ENCODE results near the gene AP2B1. TPM values are rescaled to one million over a fixed set of nuclear protein-coding genes. Genes with fewer than 3 reads are reported as not detected.

AP2B1 gene
- total RNA-seq, 2 experiments from 2014 or later: 161 to 172 TPM

- Mint-ChIP-seq H3K36me3 (ENCODE audit: low read depth) (no peaks in the 10 kb centered on the region), H3K27me3 (ENCODE audit: low read depth) (no peaks in the 10 kb centered on the region), H3K9me3 (ENCODE audit: insufficient read depth) (no peaks in the 10 kb centered on the region), H3K4me3 (no peak overlapping the region), H3K4me1 (ENCODE audit: low read depth) (peaks cover 17% of the 10 kb centered on the region), H3K27ac (no peak overlapping the region)
- DNase-seq (no peak), ATAC-seq (no peak)
- ChIA-PET POLR2A (interaction anchor here (0.9 to 3.6 kb wide), 2 partner anchors 43 kb away, joined by 3 to 34 read pairs; partner anchors contain the start of gene TAF15), CTCF (interaction anchor here (0.6 to 11.6 kb wide), 11 partner anchors 9 to 1033 kb away, joined by 3 to 415 read pairs (median 3); partner anchors contain the start of genes MMP28 and TAF15)
These were observed 179.4 kb downstream of the AP2B1 start for GRCh38 chr17:35766489-35766877.

- H3K27me3 Mint-ChIP-seq (ENCODE audit: low read depth): no peaks in the 10 kb centered on the region
- peaks cover 17% of the 10 kb centered on the region for H3K4me1 Mint-ChIP-seq (ENCODE audit: low read depth)
- DNase-seq (peak; percentile 52), ATAC-seq (no peak)
- no peaks in the 10 kb centered on the region for H3K36me3 Mint-ChIP-seq (ENCODE audit: low read depth)
- no peaks in the 10 kb centered on the region for H3K9me3 Mint-ChIP-seq (ENCODE audit: insufficient read depth)
- CTCF ChIA-PET: interaction anchor here (0.6 to 11.6 kb wide), 11 partner anchors 9 to 1033 kb away, joined by 3 to 415 read pairs (median 3); partner anchors contain the start of genes MMP28 and TAF15
- POLR2A ChIA-PET: interaction anchor here (0.9 kb wide), 1 partner anchor 42 kb away, joined by 3 read pairs; the partner anchor contains the start of gene TAF15
- no peak overlapping the region for H3K27ac Mint-ChIP-seq
- H3K4me3 Mint-ChIP-seq: no peak overlapping the region
These were observed 179.9 kb downstream of the AP2B1 start for GRCh38 chr17:35766903-35767510.

GRCh38 chr17:35768797-35769196, 181.7 kb downstream of the AP2B1 start:
- Mint-ChIP-seq H3K4me3 (no peak overlapping the region), H3K4me1 (ENCODE audit: low read depth) (peaks cover 16% of the 10 kb centered on the region), H3K27ac (no peak overlapping the region), H3K27me3 (ENCODE audit: low read depth) (peaks cover 8% of the 10 kb centered on the region), H3K36me3 (ENCODE audit: low read depth) (no peaks in the 10 kb centered on the region), H3K9me3 (ENCODE audit: insufficient read depth) (no peaks in the 10 kb centered on the region)
- ChIA-PET CTCF (interaction anchor here (1.1 to 11.6 kb wide), 3 partner anchors 12 to 40 kb away, joined by 3 to 415 read pairs (median 3); partner anchors contain the start of gene TAF15), POLR2A (no interaction called here)
- ATAC-seq (no peak), DNase-seq (no peak)

- ChIA-PET POLR2A (interaction anchor here (0.9 kb wide), 1 partner anchor 25 kb away, joined by 3 read pairs; no protein-coding TSS in a partner anchor), CTCF (interaction anchor here (1.0 to 11.6 kb wide), 5 partner anchors 11 to 39 kb away, joined by 3 to 415 read pairs (median 3); partner anchors contain the start of gene TAF15)
- H3K4me1 Mint-ChIP-seq (ENCODE audit: low read depth): peaks cover 8% of the 10 kb centered on the region
- no peak overlapping the region for H3K27ac Mint-ChIP-seq
- H3K9me3 Mint-ChIP-seq (ENCODE audit: insufficient read depth): no peaks in the 10 kb centered on the region
- DNase-seq (no peak), ATAC-seq (no peak)
- H3K36me3 Mint-ChIP-seq (ENCODE audit: low read depth): no peaks in the 10 kb centered on the region
- H3K4me3 Mint-ChIP-seq: no peak overlapping the region
- H3K27me3 Mint-ChIP-seq (ENCODE audit: low read depth): peaks cover 11% of the 10 kb centered on the region
These were observed 182.9 kb downstream of the AP2B1 start for GRCh38 chr17:35769895-35770486.

GRCh38 chr17:35773129-35773528, 186.0 kb downstream of the AP2B1 start:
- DNase-seq (no peak), ATAC-seq (no peak)
- CTCF ChIA-PET: no interaction called here
- peaks cover 18% of the 10 kb centered on the region for H3K27me3 Mint-ChIP-seq (ENCODE audit: low read depth)
- no peaks in the 10 kb centered on the region for H3K36me3 Mint-ChIP-seq (ENCODE audit: low read depth)
- POLR2A ChIA-PET: interaction anchor here (0.6 kb wide), 1 partner anchor 196 kb away, joined by 3 read pairs; no protein-coding TSS in a partner anchor
- H3K4me1 Mint-ChIP-seq (ENCODE audit: low read depth): no peaks in the 10 kb centered on the region
- H3K9me3 Mint-ChIP-seq (ENCODE audit: insufficient read depth): no peaks in the 10 kb centered on the region
- H3K27ac Mint-ChIP-seq: no peak overlapping the region
- no peak overlapping the region for H3K4me3 Mint-ChIP-seq

- H3K36me3 Mint-ChIP-seq (ENCODE audit: low read depth): no peaks in the 10 kb centered on the region
- no peaks in the 10 kb centered on the region for H3K9me3 Mint-ChIP-seq (ENCODE audit: insufficient read depth)
- POLR2A ChIA-PET: no interaction called here
- CTCF ChIA-PET: interaction anchor here (1.4 kb wide), 1 partner anchor 10 kb away, joined by 5 read pairs; no protein-coding TSS in a partner anchor
- no peak overlapping the region for H3K27ac Mint-ChIP-seq
- H3K4me3 Mint-ChIP-seq: no peak overlapping the region
- ATAC-seq (no peak), DNase-seq (no peak)
- no peaks in the 10 kb centered on the region for H3K4me1 Mint-ChIP-seq (ENCODE audit: low read depth)
- peaks cover 19% of the 10 kb centered on the region for H3K27me3 Mint-ChIP-seq (ENCODE audit: low read depth)
These were observed 186.7 kb downstream of the AP2B1 start for GRCh38 chr17:35773679-35774425.

GRCh38 chr17:35774499-35774898, 187.4 kb downstream of the AP2B1 start:
- DNase-seq (no peak), ATAC-seq (no peak)
- POLR2A ChIA-PET: no interaction called here
- peaks cover 21% of the 10 kb centered on the region for H3K27me3 Mint-ChIP-seq (ENCODE audit: low read depth)
- H3K27ac Mint-ChIP-seq: no peak overlapping the region
- H3K9me3 Mint-ChIP-seq (ENCODE audit: insufficient read depth): no peaks in the 10 kb centered on the region
- CTCF ChIA-PET: interaction anchor here (1.4 kb wide), 2 partner anchors 10 to 374 kb away, joined by 3 to 5 read pairs; no protein-coding TSS in a partner anchor
- H3K36me3 Mint-ChIP-seq (ENCODE audit: low read depth): no peaks in the 10 kb centered on the region
- H3K4me3 Mint-ChIP-seq: no peak overlapping the region
- no peaks in the 10 kb centered on the region for H3K4me1 Mint-ChIP-seq (ENCODE audit: low read depth)

- no peaks in the 10 kb centered on the region for H3K4me1 Mint-ChIP-seq (ENCODE audit: low read depth)
- no peaks in the 10 kb centered on the region for H3K36me3 Mint-ChIP-seq (ENCODE audit: low read depth)
- no peak overlapping the region for H3K4me3 Mint-ChIP-seq
- ChIA-PET CTCF (interaction anchor here (0.9 to 3.8 kb wide), 3 partner anchors 8 to 374 kb away, joined by 3 to 25 read pairs (median 3); no protein-coding TSS in a partner anchor), POLR2A (no interaction called here)
- no peak for ATAC-seq
- peaks cover 21% of the 10 kb centered on the region for H3K27me3 Mint-ChIP-seq (ENCODE audit: low read depth)
- no peak overlapping the region for H3K27ac Mint-ChIP-seq
- H3K9me3 Mint-ChIP-seq (ENCODE audit: insufficient read depth): no peaks in the 10 kb centered on the region
- DNase-seq: no peak
These were observed 187.9 kb downstream of the AP2B1 start for GRCh38 chr17:35775039-35775438.

GRCh38 chr17:35775583-35775982, 188.5 kb downstream of the AP2B1 start:
- Mint-ChIP-seq H3K4me1 (ENCODE audit: low read depth) (no peaks in the 10 kb centered on the region), H3K27me3 (ENCODE audit: low read depth) (peaks cover 21% of the 10 kb centered on the region), H3K9me3 (ENCODE audit: insufficient read depth) (no peaks in the 10 kb centered on the region), H3K4me3 (no peak overlapping the region), H3K27ac (no peak overlapping the region), H3K36me3 (ENCODE audit: low read depth) (no peaks in the 10 kb centered on the region)
- ATAC-seq (no peak), DNase-seq (no peak)
- POLR2A ChIA-PET: no interaction called here
- CTCF ChIA-PET: interaction anchor here (0.9 to 3.8 kb wide), 3 partner anchors 9 to 373 kb away, joined by 3 to 25 read pairs (median 3); no protein-coding TSS in a partner anchor

Data from activated CD8-positive, alpha-beta T cell treated with anti-CD3 and anti-CD28 coated beads, Interleukin-2, amount 10 ng/mL, durations not matched to agents 7 days and 5 days (primary cell).